ENCODE data around the gene HES4. TPM values are rescaled to one million over a fixed set of nuclear protein-coding genes. Genes with fewer than 3 reads are reported as not detected.
"Not testable (repeated sequence)": the region's sequence is repeated elsewhere in the genome, so short reads cannot be mapped to it uniquely, and the experiment has no call there.

HES4 gene
- total RNA-seq, 2 experiments from 2014 or later: 5.7 to 9.0 TPM

DNA sequence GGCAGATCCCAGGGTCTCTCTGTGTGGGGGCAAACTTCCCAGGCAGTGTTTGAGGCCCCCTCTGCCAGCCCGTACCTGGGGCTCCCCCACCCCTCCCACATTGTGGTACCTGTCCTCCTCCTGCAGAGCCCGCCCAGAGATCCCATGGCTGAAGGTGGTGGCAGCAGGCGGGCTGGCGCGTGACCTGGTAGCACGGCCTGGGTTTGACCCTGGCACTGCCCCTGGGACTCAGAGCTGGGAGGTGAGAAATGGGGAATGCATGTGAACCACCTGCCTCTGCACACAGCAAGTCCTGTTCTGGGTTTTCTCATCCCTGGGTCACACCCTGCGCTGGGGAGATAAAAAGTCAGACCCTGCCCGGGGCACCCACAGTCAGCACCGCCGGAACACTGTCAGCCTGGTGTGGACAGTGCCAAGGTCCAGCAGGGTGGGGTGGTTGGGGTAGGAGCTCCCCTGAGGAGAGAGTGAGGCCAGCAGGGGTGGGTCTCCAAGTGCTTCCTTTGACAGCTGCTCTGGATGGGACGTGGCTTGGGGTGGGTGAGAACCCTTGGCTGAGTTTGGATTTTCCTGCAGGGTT lies 31.9 kb upstream of the HES4 start:
- ATAC-seq: no peak
- Mint-ChIP-seq H3K4me1 (ENCODE audit: low read depth) (peaks cover 12% of the 10 kb centered on the region), H3K27me3 (peaks cover 14% of the 10 kb centered on the region), H3K36me3 (ENCODE audit: low read depth) (no peaks in the 10 kb centered on the region), H3K9me3 (no peaks in the 10 kb centered on the region), H3K4me3 (no peak overlapping the region), H3K27ac (no peak overlapping the region)
- POLR2A ChIA-PET: interaction anchor here (0.7 to 1.9 kb wide), 7 partner anchors 8 to 32 kb away, joined by 3 to 8 read pairs (median 3); no protein-coding TSS in a partner anchor
- TF ChIP-seq, protein P1, sequence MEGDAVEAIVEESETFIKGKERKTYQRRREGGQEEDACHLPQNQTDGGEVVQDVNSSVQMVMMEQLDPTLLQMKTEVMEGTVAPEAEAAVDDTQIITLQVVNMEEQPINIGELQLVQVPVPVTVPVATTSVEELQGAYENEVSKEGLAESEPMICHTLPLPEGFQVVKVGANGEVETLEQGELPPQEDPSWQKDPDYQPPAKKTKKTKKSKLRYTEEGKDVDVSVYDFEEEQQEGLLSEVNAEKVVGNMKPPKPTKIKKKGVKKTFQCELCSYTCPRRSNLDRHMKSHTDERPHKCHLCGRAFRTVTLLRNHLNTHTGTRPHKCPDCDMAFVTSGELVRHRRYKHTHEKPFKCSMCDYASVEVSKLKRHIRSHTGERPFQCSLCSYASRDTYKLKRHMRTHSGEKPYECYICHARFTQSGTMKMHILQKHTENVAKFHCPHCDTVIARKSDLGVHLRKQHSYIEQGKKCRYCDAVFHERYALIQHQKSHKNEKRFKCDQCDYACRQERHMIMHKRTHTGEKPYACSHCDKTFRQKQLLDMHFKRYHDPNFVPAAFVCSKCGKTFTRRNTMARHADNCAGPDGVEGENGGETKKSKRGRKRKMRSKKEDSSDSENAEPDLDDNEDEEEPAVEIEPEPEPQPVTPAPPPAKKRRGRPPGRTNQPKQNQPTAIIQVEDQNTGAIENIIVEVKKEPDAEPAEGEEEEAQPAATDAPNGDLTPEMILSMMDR (IDR thresholded peaks at IDR 0.05): no peak
- intact Hi-C loops (cut with micrococcal nuclease): no loop called here
- DNase-seq: no peak
- CTCF ChIA-PET: interaction anchor here (1.0 to 3.6 kb wide), 8 partner anchors 13 to 260 kb away, joined by 3 to 38 read pairs (median 10); partner anchors contain the start of gene ISG15

DNA sequence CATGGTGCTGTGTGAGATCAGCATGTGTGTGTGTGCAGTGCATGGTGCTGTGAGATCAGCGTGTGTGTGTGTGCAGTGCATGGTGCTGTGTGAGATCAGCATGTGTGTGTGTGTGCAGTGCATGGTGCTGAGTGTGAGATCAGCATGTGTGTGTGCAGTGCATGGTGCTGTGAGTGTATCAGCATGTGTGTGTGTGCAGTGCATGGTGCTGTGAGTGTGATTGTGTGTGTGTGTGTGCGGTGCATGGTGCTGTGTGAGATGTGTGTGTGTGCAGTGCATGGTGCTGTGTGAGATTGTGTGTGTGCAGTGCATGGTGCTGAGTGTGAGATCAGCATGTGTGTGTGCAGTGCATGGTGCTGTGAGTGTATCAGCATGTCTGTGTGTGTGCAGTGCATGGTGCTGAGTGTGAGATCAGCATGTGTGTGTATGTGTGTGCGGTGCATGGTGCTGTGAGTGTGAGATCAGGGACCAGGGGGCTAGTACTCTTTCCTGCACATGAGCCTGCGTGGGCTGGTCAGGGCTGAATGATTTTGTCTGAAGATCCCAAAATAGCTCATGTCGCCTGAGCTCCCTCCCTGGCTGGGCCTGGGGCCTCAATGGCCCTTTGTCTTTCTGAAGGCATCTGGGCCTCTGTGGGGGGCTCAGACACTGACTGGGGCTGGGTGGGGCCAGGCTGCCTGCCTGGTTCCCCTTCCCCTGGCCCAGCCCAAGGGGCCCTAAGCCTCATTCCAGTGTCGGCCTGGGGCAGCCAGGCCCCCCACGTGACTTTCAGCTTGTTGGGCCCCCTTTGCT lies 31.2 kb upstream of the HES4 start:
- Mint-ChIP-seq H3K27me3 (peaks cover 11% of the 10 kb centered on the region), H3K4me1 (ENCODE audit: low read depth) (peaks cover 12% of the 10 kb centered on the region)
- ATAC-seq; DNase-seq; H3K9me3 Mint-ChIP-seq; H3K36me3 Mint-ChIP-seq (ENCODE audit: low read depth); intact Hi-C loops (cut with micrococcal nuclease); H3K27ac Mint-ChIP-seq; H3K4me3 Mint-ChIP-seq: not testable (repeated sequence)
- CTCF ChIA-PET: interaction anchor here (2.5 to 3.6 kb wide), 5 partner anchors 12 to 92 kb away, joined by 9 to 38 read pairs (median 12); partner anchors contain the start of gene ISG15
- POLR2A ChIA-PET: interaction anchor here (0.8 to 1.9 kb wide), 4 partner anchors 9 to 32 kb away, joined by 3 to 7 read pairs (median 4); no protein-coding TSS in a partner anchor

DNA sequence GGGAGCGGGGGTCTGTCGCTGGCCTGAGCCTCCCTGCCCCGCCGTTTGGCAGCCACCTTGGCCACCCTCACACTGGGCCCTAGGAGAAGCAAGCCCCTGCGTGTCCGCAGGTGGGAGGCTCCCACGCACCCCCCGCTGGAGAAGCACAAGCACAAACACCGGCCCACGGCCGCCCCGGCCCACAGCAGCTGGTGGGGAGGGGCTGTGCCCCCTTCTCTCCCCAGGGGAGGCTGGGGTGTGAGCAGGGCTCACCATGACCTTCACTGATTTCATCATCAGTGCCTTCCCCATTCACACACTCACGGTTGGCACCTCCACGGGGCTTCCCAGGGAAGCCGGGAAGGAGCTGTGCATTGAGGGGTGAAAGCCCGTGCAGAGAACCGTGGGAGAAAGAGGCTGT lies 27.9 kb upstream of the HES4 start:
- ATAC-seq (no peak), DNase-seq (no peak)
- Mint-ChIP-seq H3K4me3 (no peak overlapping the region), H3K27ac (no peak overlapping the region), H3K4me1 (ENCODE audit: low read depth) (peaks cover 7% of the 10 kb centered on the region), H3K9me3 (no peaks in the 10 kb centered on the region), H3K36me3 (ENCODE audit: low read depth) (no peaks in the 10 kb centered on the region), H3K27me3 (peaks cover 7% of the 10 kb centered on the region)
- POLR2A ChIA-PET: no interaction called here
- CTCF ChIA-PET: no interaction called here
- intact Hi-C loops (cut with micrococcal nuclease): no loop called here
- TF ChIP-seq, protein P1 (IDR thresholded peaks at IDR 0.05): no peak

DNA sequence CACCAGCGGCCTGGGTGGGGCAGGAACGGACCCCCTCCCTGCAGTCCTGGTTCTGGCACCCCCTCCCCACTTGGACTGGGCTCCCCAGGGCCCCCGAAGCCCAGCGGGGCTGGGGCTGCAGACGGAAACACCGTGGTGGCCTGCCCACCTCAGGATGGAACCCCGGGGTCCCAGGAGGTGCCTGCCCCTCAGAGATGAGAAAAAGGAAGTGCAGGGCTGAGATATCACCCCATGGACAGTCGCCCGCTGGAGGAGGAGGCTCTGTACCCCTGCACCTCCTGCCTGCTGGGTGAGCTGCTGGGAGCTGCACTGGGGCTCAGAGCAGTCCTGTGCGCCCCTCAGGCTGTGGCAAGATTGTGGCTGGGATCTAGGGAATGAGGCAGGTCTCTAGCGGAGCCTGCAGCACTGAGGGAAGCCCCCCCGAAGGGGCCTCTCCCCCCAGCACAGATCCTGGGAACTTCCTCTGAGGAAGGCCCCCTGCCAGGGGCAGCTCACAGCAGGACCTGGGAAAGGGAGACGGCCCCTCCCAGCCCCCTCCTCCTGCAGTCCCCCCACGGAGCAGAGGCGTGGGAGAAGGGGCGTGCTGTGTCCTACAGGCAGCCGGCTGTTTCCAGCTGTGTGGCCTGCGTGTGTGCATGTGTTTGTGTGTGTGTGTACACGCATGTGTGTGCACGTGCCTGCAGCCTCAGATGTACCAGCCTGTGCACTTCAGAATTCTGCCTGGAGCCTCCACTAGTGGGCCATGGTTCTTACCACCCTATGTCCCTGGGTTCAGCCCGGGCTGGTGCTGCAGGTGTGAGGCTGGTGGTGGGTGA lies 26.9 kb upstream of the HES4 start:
- H3K4me1 Mint-ChIP-seq (ENCODE audit: low read depth): no peaks in the 10 kb centered on the region
- no peaks in the 10 kb centered on the region for H3K27me3 Mint-ChIP-seq
- no peak overlapping the region for H3K4me3 Mint-ChIP-seq
- ATAC-seq: no peak
- no peak overlapping the region for H3K27ac Mint-ChIP-seq
- DNase-seq: no peak
- no peaks in the 10 kb centered on the region for H3K36me3 Mint-ChIP-seq (ENCODE audit: low read depth)
- CTCF ChIA-PET: no interaction called here
- TF ChIP-seq, protein P1 (IDR thresholded peaks at IDR 0.05): no peak
- intact Hi-C loops (cut with micrococcal nuclease): no loop called here
- POLR2A ChIA-PET: no interaction called here
- no peaks in the 10 kb centered on the region for H3K9me3 Mint-ChIP-seq

DNA sequence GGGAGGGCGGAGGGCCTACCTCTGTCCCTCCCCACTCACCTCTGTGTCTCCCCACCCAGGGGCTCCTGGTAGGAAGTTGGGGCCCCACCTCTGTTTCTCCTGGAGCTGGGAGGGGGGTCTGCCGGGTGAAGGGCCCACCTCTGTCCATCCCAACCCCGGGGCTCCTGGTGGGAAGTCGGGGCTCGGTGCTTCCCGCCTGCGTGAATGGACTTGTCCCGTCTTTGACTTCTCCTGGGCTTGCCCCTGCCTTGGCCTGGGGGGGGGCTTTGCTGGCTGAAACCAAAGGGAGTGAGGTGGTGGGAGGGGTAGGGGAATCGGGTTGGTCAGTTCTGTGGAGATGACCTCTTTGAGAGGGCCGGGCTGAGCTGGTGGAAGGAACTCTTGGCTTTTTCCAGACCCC lies 25.8 kb upstream of the HES4 start:
- CTCF ChIA-PET: no interaction called here
- DNase-seq (no peak), ATAC-seq (no peak)
- Mint-ChIP-seq H3K36me3 (ENCODE audit: low read depth) (no peaks in the 10 kb centered on the region), H3K27ac (no peak overlapping the region), H3K9me3 (no peaks in the 10 kb centered on the region), H3K27me3 (no peaks in the 10 kb centered on the region), H3K4me1 (ENCODE audit: low read depth) (peaks cover 2% of the 10 kb centered on the region), H3K4me3 (no peak overlapping the region)
- TF ChIP-seq, protein P1 (IDR thresholded peaks at IDR 0.05): no peak
- intact Hi-C loops (cut with micrococcal nuclease): no loop called here
- POLR2A ChIA-PET: no interaction called here
